ENCODE measurements around the gene VAV3. TPM values are rescaled to one million over a fixed set of nuclear protein-coding genes. Genes with fewer than 3 reads are reported as not detected.

The VAV3 gene
- total RNA-seq, 1 donor from 2014 or later: 2.1 TPM

Small RNAs within 50 kb of the gene (microRNA-seq; reads per million reads assigned to microRNA genes)
- gene MIR7852 (ENCODE audit: borderline number of aligned reads): not detected

Other genes with a start within 250 kb of the VAV3 start
- gene SLC25A24, start 235.2 kb upstream of the VAV3 start, total RNA-seq: 18.4 TPM